ENCODE data around the gene ATP5ME.
A peak's percentile ranks its signal among the peaks of the same experiment; 100 is the strongest.
"Not testable (repeated sequence)": the region's sequence is repeated elsewhere in the genome, so short reads cannot be mapped to it uniquely, and the experiment has no call there.

The ATP5ME gene

GRCh38 chr4:700587-701264 is 26.6 kb upstream of the ATP5ME start:
- no peaks in the 10 kb centered on the region for H3K27me3 ChIP-seq (ENCODE audit: control insufficient read depth, insufficient read depth, low read length)
- no peaks in the 10 kb centered on the region for H3K79me2 ChIP-seq
- H3K4me3 ChIP-seq (ENCODE audit: low read depth, low read length): no peak overlapping the region
- H3K9me3 ChIP-seq (ENCODE audit: control insufficient read depth, low read length): no peaks in the 10 kb centered on the region
- H3K9ac ChIP-seq: no peak overlapping the region
- H3K27ac ChIP-seq: no peak overlapping the region
- no peaks in the 10 kb centered on the region for H3K36me3 ChIP-seq (ENCODE audit: control insufficient read depth, insufficient read depth, low read length)
- no peak overlapping the region for H3K4me2 ChIP-seq (ENCODE audit: low read length)
- no peak overlapping the region for H2AFZ ChIP-seq
- no peaks in the 10 kb centered on the region for H3K4me1 ChIP-seq
- TF ChIP-seq, protein P1, sequence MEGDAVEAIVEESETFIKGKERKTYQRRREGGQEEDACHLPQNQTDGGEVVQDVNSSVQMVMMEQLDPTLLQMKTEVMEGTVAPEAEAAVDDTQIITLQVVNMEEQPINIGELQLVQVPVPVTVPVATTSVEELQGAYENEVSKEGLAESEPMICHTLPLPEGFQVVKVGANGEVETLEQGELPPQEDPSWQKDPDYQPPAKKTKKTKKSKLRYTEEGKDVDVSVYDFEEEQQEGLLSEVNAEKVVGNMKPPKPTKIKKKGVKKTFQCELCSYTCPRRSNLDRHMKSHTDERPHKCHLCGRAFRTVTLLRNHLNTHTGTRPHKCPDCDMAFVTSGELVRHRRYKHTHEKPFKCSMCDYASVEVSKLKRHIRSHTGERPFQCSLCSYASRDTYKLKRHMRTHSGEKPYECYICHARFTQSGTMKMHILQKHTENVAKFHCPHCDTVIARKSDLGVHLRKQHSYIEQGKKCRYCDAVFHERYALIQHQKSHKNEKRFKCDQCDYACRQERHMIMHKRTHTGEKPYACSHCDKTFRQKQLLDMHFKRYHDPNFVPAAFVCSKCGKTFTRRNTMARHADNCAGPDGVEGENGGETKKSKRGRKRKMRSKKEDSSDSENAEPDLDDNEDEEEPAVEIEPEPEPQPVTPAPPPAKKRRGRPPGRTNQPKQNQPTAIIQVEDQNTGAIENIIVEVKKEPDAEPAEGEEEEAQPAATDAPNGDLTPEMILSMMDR (IDR thresholded peaks at IDR 0.05): no peak

DNA sequence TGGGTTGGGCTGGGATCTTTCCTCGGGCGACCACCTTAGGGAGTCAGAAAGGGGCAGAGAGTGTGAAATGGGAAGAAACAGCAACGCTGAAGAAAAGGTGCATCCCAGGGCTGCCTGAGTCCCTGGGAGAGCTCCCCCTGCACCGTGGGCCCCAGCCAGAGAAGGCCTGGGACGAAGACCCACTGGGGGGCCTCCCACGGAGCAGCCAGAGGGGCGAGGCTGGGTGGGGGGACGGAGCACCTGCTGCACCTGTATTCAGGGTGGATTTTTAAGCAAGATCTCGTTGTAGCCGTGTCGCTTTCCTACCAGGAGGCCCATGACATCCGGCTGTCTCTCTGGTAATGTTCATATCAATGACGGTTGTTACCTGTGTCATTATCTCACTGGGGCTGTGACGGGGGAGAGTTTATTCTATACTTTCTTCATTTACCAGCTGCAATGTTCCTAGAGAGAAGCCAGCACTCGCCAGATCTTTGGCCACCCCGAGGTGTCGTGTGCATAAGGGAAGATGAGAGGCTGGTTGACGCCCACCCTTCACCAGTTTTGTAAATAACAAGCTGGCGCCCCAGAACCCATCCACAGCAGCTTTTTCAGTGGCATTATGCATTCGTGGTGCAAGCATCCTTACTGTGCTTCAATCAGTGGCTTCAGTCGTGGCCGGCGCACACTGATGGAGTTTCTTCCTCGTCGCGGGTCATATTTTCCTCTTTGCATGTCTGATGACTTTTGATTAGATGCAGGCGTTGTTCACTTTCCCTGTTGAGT is 25.9 kb upstream of the ATP5ME start:
- TF ChIP-seq, protein P1 (IDR thresholded peaks at IDR 0.05): no peak
- Histone ChIP-seq H3K27ac (no peak overlapping the region), H3K4me3 (ENCODE audit: low read depth, low read length) (no peak overlapping the region), H3K36me3 (ENCODE audit: control insufficient read depth, insufficient read depth, low read length) (no peaks in the 10 kb centered on the region), H2AFZ (no peak overlapping the region), H3K9me3 (ENCODE audit: control insufficient read depth, low read length) (no peaks in the 10 kb centered on the region), H3K79me2 (no peaks in the 10 kb centered on the region), H3K4me2 (ENCODE audit: low read length) (no peak overlapping the region), H3K27me3 (ENCODE audit: control insufficient read depth, insufficient read depth, low read length) (no peaks in the 10 kb centered on the region), H3K4me1 (no peaks in the 10 kb centered on the region), H3K9ac (no peak overlapping the region)

DNA sequence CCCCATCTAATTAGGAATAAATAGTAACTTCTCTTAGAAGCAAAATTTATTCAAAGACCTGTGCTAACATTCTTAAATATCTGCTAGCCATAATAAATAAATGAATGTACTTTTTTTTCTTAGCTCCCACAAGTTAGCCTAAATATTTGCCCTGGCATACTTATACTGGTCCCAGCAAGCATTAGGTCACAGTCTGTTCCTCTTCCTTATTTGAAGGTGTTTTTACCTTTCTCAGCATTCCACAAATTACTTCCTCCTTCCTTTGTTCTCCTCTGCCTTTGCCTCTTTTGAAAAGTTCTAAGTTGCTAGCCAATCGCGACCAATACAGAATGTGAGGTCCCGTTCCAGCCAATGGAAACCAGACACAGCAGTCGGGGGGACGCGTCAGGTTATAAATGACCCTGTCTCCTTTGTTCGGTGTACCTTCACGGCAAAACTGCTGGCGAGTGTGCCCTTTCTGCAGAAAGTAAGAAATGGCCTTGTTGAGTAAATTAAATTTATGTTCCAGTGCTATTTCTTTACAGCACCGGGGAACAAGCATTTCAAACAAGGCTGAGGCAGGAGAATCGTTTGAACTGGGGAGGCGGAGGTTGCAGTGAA is 20.4 kb upstream of the ATP5ME start:
- not testable (repeated sequence) for H3K4me3 ChIP-seq (ENCODE audit: low read depth, low read length); H3K27me3 ChIP-seq (ENCODE audit: control insufficient read depth, insufficient read depth, low read length); H2AFZ ChIP-seq; H3K4me1 ChIP-seq; H3K4me2 ChIP-seq (ENCODE audit: low read length); H3K9ac ChIP-seq; H3K9me3 ChIP-seq (ENCODE audit: control insufficient read depth, low read length); H3K27ac ChIP-seq; H3K79me2 ChIP-seq; H3K36me3 ChIP-seq (ENCODE audit: control insufficient read depth, insufficient read depth, low read length)

GRCh38 chr4:692771-693554 is 18.9 kb upstream of the ATP5ME start:
- peak overlapping the region; percentile 56 for H2AFZ ChIP-seq
- H3K4me2 ChIP-seq (ENCODE audit: low read length): no peak overlapping the region
- no peaks in the 10 kb centered on the region for H3K4me1 ChIP-seq

More at GRCh38 chr4:692771-693554, 18.9 kb upstream of the ATP5ME start:
- Histone ChIP-seq H3K27me3 (ENCODE audit: control insufficient read depth, insufficient read depth, low read length) (no peaks in the 10 kb centered on the region), H3K27ac (no peak overlapping the region), H3K4me3 (ENCODE audit: low read depth, low read length) (no peak overlapping the region), H3K36me3 (ENCODE audit: control insufficient read depth, insufficient read depth, low read length) (no peaks in the 10 kb centered on the region), H3K9ac (no peak overlapping the region), H3K79me2 (no peaks in the 10 kb centered on the region), H3K9me3 (ENCODE audit: control insufficient read depth, low read length) (no peaks in the 10 kb centered on the region)
- TF ChIP-seq, protein P1 (IDR thresholded peaks at IDR 0.05): no peak

Measured in parathyroid adenoma (tissue), 2 donors.